NCI-H146 (cell line): Measurements from ENCODE around the gene ELAVL1.
"Not testable (repeated sequence)": the region's sequence is repeated elsewhere in the genome, so short reads cannot be mapped to it uniquely, and the experiment has no call there.

ENCODE experiments used
- DNase-seq: peaks from one replicate; lab custom pipeline; 2025; lab: John Stamatoyannopoulos, UW

ELAVL1 gene

GRCh38 chr19:8005534-8006256 is at the start of gene ELAVL1:
Gene ELAVL1 (minus strand): TSS chr19:8005641. CDS start chr19:7991815, 13,826 bp downstream.
- peak; percentile 85 for DNase-seq

- DNase-seq: no peak
These were observed 48.7 kb upstream of the ELAVL1 start for GRCh38 chr19:8054169-8054568.

- DNase-seq: no peak
These were observed 47.0 kb upstream of the ELAVL1 start, which contains the start of gene CCL25 for GRCh38 chr19:8052464-8052859. Gene CCL25 (plus strand): TSS chr19:8052760. CDS start chr19:8053050, 290 bp downstream.

GRCh38 chr19:8050274-8051096 is 45.0 kb upstream of the ELAVL1 start:
- peak; percentile 85 for DNase-seq

- DNase-seq: no peak
These were observed 41.2 kb upstream of the ELAVL1 start for GRCh38 chr19:8046569-8047165.

- no peak for DNase-seq
These were observed 40.6 kb upstream of the ELAVL1 start for GRCh38 chr19:8045872-8046568.

- DNase-seq: no peak
These were observed 38.6 kb upstream of the ELAVL1 start for GRCh38 chr19:8044018-8044417.

GRCh38 chr19:8042900-8043299 is 37.5 kb upstream of the ELAVL1 start:
- DNase-seq: no peak

GRCh38 chr19:8041531-8041931 is 36.1 kb upstream of the ELAVL1 start:
- DNase-seq: peak; percentile 58

GRCh38 chr19:8039231-8039630 is 33.8 kb upstream of the ELAVL1 start:
- DNase-seq: no peak

GRCh38 chr19:8038815-8039214 is 33.4 kb upstream of the ELAVL1 start:
- DNase-seq: no peak

GRCh38 chr19:8036434-8037099 is 31.1 kb upstream of the ELAVL1 start:
- peak; percentile 26 for DNase-seq

- no peak for DNase-seq
These were observed 28.7 kb upstream of the ELAVL1 start for GRCh38 chr19:8034178-8034525.

GRCh38 chr19:8033287-8034177 is 28.1 kb upstream of the ELAVL1 start:
- DNase-seq: not testable (repeated sequence)

GRCh38 chr19:8030960-8031359 is 25.5 kb upstream of the ELAVL1 start:
- no peak for DNase-seq

GRCh38 chr19:8028951-8029491 is 23.6 kb upstream of the ELAVL1 start:
- DNase-seq: no peak

- no peak for DNase-seq
These were observed 19.9 kb upstream of the ELAVL1 start for GRCh38 chr19:8025316-8025715.

- not testable (repeated sequence) for DNase-seq
These were observed 18.8 kb upstream of the ELAVL1 start for GRCh38 chr19:8024256-8024655.

- no peak for DNase-seq
These were observed 17.9 kb upstream of the ELAVL1 start for GRCh38 chr19:8023371-8023770.

GRCh38 chr19:8022275-8022674 is 16.8 kb upstream of the ELAVL1 start:
- no peak for DNase-seq
